NCI-H524 (cell line): ENCODE data around the gene OR8D2.
A peak's percentile ranks its signal among the peaks of the same experiment; 100 is the strongest.

Experiments used
- DNase-seq, 2 experiments: peaks; one replicate each; lab custom pipeline; 2025; lab: John Stamatoyannopoulos, UW

OR8D2 gene

DNA sequence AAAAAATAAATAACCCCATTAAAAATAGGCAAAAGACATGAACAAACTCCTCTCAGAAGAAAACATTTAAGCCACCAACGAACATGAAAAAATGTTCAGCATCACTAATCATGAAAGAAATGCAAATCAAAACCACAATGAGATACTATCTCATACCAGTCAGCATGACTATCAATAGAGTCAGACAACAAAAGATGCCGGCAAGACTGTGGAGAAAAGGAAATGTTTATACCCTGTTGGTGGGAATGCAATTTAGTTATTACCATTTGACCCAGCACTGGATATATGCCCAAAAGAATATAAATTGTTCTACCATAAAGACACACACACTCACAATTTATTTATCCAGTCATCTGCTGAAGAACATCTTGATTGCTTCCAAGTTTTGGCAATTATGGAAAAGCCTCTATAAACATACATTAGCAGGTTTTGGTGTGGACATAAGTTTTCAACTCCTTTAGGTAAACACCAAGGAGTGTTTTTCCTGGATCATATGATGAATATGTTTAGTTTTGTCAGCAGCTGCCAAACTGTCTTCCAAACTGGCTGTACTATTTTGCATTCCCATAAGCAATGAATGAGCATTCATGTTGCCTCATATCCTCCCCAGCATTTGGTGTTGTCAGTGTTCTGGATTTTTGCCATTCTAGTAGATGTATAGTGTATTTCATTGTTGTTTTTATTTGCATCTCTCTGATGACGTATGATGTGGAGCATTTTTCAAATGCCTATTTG lies 34.2 kb downstream of the OR8D2 start:
- no peak for DNase-seq

DNA sequence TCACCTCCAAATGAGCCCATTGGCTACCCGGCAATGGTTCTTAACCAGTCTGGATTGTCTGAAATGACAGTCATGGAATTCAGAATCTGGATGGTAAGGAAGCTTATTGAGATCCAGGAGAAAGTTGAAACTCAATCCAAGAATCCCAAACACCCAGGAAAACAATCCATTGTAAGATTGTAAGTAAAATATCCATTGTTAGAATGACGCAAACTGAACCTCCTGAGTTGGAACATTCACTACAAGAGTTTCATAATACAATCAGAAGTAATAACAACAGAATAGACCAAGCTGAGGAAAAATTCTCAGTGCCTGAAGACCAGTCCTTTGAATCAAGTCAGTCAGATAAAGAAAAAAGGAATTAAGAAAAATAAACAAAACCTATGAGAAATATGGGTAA lies 41.7 kb downstream of the OR8D2 start:
- no peak for DNase-seq

DNA sequence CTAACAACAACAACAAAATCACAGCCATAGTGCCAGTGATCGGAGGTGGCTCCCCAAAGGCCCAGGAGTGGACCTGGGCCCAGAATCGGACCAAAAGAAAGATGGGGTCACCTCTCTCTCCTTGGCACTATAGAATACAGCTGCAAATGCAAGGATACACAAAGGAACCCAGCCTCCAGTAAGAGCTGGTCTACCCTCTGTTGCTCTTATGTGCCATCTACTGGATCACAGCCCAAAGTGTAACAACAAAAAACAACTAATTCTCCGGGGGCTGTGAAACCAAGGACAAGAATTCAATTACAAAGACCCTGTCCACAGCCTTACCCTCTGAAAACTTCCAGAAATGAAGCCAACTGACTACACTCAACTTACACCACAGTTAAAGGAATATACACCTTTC lies 42.2 kb downstream of the OR8D2 start:
- DNase-seq = peak in 1 of 2 experiments; percentile 25

DNA sequence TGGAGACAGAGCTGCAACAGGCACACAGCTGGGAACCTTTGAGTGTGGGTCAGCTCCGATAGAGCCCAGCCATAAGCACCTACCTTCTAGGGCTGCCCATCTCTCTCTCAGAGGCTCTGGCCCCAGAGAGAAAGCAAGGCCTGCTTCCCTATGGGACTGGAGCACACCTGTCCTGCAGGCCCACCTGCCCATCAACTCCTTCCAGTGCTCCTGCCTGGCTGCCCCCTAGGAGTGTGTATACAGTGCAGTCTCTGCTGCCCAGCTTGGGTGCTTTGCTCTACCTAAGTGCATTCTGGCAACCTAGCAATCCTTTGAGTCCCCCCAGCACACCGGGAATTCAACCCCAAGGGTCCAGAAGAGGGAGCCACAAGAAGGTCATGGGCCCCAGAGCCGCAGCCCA lies 42.8 kb downstream of the OR8D2 start:
- DNase-seq = no peak

DNA sequence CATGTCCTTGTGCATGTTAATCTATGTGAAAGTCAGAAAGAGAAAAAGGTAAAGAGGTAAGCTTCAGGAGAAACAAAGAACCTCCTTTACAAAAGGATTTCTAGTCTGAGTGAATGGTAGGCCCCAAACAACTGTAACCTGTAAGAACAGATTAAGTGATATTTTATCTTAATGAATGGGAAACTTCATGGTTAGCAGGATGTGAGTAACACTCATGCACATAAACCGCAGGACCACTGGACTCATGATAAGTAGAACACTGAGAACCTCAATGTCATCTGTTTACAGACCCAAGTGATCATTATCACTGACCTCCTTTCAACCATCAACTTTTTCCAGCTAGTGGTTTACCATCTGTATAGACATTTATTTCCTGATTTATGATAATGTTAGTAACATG lies 43.9 kb downstream of the OR8D2 start:
- no peak for DNase-seq

DNA sequence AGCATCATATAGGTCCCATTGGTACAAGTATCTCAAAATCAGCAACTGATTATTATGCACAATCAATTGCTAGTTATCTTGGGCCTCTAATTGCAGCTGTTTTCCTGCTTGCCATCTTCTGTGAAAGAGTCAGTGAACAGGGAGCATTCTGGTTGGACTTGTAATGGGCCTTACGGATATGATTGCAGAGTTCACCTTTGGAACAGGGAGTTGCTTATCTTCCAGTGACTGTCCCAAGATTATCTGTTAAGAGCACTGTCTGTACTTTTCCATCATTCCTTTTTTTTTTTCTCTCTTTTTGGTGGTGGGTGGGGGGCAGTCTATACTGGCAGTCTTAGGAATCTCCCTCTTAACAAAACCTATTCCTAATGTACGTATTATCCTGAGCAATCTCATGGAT lies 46.0 kb downstream of the OR8D2 start:
- no peak for DNase-seq

DNA sequence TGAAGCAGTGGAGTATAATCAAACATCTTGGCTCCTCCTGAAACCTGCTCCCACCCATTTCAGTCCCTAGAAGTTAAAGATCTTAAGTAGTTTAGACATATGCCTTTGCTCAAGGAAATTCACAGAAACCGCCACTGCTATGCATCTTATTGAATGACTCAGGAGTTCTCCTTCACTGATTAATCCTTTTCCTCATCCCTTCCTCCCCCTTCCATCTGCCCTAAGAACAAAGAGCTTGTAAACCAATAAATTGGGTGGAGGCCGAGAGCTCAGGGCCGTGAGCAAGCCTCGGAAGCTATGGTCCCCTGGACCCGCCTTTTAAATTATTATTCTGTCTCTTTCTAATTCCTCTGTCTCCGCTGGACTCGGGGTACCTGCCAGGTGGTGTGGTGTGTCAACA lies 49.1 kb downstream of the OR8D2 start:
- peak; percentile 32 to 78 for DNase-seq
